Measurements from ENCODE around the gene AOPEP.

DNA sequence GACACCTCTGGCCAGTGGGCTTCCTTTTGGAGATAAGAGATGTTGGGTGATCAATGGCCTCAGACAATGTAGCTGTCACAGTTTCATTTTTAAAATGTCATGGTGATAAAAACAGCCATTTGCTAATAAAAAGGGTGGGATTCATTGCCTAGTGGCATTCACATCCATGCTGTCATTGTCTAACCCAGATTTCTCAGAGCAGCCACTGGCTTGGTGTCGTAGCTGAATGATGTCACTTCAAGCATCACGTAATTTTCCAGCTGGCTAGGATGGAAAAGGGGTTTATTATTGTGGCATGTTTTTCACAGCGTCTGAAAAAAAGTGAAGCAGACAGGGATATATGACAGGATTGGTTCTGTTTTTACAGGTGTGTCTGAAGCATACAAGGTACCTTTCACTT lies 184.7 kb downstream of the AOPEP start:
- TF ChIP-seq, protein P1, sequence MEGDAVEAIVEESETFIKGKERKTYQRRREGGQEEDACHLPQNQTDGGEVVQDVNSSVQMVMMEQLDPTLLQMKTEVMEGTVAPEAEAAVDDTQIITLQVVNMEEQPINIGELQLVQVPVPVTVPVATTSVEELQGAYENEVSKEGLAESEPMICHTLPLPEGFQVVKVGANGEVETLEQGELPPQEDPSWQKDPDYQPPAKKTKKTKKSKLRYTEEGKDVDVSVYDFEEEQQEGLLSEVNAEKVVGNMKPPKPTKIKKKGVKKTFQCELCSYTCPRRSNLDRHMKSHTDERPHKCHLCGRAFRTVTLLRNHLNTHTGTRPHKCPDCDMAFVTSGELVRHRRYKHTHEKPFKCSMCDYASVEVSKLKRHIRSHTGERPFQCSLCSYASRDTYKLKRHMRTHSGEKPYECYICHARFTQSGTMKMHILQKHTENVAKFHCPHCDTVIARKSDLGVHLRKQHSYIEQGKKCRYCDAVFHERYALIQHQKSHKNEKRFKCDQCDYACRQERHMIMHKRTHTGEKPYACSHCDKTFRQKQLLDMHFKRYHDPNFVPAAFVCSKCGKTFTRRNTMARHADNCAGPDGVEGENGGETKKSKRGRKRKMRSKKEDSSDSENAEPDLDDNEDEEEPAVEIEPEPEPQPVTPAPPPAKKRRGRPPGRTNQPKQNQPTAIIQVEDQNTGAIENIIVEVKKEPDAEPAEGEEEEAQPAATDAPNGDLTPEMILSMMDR (IDR thresholded peaks at IDR 0.05) = no peak
- TF ChIP-seq POLR2A (IDR thresholded peaks at IDR 0.05) (no peak), EP300 (IDR thresholded peaks at IDR 0.05) (no peak), POLR2AphosphoS5 (IDR thresholded peaks at IDR 0.05) (no peak)

All from gastroesophageal sphincter (tissue), 3 donors.